T follicular helper cell (primary cell): ENCODE results near the gene OSBPL10.

Source experiments
- DNase-seq: peaks from one replicate; pipeline ENCODE4 v3.0.0-alpha.2; 2020; ENCODE audit warnings: low read depth

Gene OSBPL10

DNA sequence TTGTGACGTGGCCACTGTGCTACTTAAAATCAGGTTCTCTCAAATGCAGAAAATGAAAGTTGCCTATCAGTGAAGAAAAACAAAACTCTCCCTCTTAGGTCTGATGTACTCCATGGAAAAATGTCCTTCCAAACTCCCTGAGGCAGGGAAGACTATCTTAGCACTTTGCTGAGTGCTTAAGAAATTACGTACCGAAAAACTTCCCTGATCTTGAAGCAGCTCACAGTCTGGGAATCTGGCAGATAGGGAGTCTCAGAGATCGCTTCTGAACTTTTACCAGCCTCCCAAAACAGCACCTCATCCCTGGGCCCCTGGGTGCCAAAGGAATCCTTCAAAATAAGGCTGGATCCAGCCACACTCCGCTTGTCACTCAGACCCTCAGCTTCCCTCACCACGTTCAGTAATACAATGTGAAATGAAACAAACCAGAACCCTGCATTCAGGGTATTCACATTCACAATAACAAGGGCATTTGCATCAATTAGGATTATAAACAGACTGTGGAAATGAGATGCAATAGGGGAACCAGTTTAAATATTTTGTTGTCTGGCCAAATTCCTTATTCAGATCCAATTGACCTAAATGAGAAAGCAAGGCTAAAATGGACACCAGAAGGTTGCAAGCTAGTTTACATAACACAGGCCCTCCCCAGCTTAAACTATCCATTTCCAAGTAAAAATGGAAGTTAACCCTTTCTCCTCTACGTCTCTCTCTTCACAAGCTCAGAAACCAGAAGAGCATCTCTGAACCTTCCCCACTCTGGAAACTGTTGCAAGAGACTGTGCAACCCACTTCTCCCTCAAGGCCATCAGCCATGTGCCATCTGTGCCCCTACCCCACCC lies 20.9 kb downstream of the OSBPL10 start:
- DNase-seq = no peak

DNA sequence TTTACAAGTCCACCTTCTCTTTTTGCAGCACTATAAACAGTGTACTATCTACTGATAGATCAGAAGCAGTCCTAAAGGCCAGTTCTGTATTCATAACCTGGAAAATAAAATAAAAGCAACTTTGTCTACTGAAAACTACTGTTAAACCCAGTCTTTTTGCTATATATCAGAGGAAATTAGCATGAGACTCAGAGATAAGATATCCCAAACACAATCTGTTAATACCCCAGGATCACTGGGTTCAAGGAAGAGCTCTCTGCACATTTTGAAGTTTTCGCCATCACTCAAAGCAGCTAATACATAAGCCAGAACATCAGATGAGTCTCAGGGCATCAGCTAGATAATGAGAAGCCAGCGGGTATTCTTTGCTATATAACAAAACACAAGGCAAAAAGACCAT lies 21.8 kb downstream of the OSBPL10 start:
- DNase-seq = no peak

DNA sequence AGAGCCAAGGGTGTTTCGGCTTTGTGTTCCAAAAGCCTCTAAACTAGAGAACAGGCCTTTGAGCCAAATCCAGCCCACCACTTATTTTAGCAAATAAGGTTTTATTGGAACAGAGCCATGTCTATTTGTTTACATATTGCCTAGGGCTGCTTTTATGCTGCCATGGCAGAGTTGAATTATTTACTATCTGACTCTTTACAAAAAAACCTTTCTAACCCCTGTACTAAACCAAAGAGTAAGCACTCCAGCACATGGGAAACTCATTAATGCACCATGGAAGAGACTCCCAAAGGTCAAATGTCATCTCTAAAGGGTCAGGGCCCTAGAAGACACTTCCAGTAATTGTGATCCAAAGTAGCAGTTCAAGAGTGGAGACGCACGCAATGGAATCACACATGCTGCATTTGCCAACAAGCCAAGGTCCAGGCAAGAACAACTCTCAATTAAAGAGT lies 22.3 kb downstream of the OSBPL10 start:
- DNase-seq = no peak

DNA sequence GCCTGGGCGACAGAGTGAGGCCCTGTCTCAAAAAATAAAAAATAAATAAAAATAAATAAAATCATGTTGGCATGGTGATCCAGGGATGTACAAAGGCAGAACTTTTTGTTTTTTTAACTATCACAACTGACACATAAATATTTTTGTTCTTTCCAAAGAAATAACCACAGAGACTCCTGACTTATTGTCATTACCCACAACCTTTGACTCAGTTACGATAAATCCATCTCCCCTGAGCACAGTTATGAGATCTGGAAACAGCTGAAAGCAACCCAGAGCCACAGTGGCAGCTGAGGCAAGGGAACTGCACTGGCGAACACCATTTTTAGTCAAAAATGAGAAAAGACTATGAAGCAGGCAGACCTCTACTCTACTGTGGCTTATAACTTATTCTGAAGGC lies 24.0 kb downstream of the OSBPL10 start:
- DNase-seq = no peak

DNA sequence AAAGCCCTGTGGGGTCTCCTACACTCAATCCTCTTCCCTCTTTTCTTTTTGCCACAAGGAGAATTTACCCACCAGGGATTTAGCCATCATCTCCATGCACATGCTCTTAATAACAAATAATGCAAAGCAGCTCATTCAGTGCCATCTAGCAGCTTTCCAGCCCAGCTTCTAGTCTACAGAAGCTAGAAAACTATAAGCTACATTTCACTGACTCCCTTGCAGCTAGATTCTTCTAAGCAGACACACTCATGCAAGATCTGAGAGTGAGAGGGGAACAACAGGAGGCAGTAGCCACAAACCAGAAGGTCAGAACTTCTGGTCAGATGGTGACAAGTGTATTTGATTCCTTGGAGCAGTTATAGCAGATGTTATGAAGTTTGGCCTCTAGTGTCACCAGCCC lies 25.5 kb downstream of the OSBPL10 start:
- no peak for DNase-seq

DNA sequence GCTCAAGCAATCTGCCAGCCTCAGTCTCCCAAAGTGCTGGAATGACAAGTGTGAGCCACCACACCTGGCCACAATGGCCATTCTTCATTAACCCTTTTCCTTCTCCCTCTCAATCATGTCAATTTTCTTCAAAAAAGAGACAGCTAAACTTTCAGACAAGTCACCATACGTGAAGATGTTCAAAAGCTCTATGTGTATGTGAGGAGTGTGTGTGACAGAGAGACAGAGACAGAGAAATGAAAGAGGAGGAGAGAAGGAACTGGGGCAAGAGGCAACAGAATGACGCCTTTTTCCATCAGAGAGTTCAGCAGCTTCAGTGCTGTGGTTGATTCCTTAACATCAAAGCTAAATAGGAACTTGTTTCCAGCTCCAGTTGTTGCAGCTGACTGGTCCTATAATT lies 27.4 kb downstream of the OSBPL10 start:
- no peak for DNase-seq

DNA sequence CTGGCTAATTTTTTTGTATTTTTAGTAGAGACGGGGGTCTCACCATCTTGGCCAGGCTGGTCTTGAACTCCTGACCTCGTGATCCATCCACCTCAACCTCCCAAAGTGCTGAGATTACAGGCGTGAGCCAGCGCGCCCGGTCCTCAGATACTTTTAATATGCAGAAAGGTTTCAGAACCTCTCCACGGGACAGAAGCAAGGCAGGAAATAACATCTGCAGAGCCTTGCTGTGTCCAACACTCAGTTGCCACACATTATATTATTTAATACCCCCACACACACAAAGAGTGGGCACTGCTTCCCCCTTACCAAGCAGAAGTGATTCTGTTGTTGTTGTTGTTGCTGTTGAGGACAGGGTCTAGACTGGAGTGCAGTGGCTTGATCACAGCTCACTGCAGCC lies 28.0 kb downstream of the OSBPL10 start:
- DNase-seq = no peak

DNA sequence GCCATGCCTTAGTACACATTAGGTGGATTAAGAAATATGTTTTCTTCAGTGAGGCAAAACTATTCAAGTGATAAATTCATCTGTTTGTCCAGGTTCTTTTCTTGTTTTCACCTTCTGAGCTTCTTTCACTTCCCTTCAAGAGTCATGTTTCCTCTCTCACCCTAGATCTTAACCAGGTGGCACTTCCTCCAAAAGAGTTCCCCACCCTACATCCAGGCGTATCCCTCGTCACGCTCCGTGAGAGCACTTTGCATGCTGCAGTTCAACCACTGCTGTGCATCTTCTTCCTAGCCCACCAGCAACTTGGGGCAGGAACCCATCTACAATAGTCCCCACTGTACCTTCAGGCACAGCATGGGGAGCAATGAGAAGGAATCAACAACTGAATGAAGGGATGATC lies 28.9 kb downstream of the OSBPL10 start:
- no peak for DNase-seq

DNA sequence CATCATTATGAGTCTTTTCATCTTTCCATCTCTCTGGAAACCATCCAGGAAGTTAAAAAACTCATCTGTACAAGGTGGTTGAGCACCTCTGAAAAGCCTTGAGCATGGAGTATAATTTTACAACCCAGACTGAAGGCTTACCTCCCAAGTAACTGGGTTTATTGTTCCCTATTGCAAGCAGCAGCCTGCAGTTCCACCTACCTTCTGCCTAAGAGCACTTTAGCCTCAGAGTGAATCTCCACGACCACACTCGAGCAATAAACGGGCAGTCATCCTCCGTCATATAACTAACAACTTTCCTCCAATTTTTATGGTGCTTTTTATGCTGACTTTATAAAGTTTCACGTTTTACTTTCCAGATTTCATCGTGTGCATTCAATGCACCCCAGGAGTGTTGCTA lies 32.8 kb downstream of the OSBPL10 start:
- DNase-seq = no peak

DNA sequence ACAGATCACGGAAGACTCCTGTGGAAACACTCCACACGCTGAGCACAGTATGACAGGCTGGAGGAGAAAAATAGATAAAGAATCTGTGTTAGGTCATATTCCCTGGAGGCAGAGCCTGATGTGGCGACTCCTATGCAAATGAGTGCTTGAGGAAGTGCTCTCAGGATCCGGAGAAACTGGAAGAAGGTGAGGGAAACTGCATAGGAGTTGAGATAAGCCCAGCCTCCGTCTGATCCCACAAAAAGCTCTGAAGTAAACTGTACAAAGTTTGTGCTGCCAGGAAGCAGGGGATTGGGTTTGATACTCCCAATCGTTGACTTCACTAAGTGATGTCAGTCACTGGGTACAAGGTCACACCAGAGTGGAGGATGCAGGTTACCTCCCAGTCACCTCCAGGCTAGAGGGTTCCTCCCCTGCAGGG lies 33.4 kb downstream of the OSBPL10 start:
- no peak for DNase-seq

DNA sequence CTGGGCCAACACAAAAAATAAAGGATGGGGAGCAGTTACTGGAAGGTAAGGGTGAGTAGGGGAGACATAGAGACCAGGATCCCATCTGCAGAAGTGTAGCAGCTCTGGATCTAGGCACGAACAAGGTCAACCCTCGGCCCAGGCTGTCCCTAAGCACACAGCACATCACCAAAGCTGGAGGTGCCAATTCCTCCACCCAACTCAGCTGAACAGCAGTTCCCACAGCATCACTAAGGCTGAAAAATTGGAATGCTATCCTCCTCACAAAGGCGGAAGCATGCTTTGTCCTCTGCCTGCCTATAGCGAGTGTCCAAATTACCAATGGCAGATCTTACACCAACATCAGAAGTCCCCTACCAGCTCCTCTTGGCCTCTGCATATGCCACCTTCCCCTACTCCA lies 33.9 kb downstream of the OSBPL10 start:
- no peak for DNase-seq

DNA sequence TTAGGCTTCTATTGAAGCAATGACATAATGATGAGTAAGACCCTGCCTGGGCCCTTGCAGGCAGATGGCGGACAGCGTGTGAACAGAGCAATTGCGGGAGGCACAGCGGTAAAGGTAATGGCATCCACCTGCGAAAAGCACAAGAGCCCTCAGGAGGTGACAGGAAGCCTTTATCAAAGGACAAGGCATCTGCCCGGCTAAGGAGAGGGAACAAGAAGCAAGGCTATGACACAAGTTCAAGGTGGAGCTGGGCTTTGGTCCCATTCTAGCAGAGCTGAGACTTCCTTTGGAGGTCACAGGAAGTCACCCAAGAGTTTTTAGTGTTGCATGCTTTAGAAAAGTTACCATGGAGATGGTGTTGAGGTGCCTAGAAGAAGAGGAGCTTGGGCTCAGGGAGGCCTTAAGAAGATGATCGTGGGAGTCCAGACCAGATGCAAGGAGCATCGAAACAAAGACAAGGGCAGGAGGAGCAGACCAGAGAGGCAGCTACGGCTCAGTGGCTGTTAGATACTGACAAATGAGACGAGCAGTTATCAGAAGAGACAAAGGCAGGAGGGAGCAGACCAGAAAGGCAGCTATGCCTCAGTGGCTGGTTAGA lies 34.5 kb downstream of the OSBPL10 start:
- DNase-seq = no peak

DNA sequence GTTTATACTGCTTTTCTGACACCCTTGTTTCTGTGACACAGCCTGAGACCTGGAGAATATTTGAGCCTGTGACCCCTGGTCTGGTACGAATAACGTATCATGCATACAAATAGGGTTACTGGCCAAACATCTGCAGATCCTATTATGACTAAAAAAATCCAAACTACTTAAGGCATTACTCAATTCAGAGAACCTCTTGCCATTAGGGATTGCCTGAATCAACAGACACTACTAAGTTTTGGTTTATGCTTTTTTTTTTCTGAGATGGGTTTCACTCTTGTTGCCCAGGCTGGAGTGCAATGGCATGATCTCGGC lies 35.4 kb downstream of the OSBPL10 start:
- DNase-seq = no peak

DNA sequence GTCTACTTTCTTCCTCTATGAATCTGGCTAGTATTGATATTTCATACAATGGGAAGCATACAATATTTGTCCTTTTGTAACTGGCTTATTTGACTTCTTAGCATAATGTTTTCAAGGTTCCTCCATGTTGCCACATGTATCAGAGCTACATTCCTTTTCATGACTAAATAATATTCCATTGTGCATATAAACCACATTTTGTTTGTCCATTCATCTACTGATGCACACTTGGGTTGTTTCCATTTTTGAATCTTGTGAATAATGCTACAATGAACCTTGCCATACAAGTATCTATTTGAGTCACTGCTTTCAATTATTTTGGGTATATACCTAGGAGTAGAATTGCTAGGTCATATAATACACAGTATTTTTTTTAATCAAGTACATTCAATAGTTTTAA lies 38.0 kb downstream of the OSBPL10 start:
- DNase-seq = no peak

DNA sequence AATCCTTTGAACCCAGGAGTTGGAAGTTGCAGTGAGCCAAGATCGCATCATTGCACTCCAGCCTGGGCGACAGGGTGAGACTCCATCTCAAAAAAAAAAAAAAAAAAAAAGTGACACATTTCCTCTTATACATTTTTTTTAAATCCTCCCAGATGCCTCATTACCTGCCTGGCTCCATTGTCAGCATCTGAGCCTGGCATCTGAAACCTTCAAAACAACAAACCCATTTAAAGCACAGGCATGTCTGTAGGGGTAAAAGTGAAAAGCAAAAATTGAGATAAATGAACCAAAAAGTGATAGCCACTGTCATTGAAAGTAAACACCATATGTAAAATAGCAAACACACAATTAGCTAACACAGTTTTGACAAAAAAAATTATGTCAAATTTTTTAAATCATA lies 38.6 kb downstream of the OSBPL10 start:
- no peak for DNase-seq

DNA sequence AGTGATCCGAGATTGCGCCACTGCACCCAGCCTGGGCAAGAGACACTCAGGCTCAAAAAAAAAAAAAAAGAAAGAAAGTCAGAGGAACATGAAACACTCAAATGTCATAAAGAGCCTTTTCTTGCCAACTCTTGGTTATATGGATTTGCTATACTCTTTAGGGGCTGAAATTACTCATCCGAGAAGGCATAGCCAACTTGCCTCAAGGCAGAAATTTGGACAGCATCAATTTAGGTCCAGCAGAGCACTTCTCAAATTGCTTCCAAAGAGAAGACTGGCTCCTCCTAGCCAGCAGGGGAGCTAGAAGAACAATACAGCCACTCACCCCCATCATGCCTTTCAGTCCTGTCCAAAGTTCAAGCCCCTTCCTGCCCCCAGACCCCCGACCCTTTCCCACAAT lies 43.8 kb downstream of the OSBPL10 start:
- DNase-seq = no peak

DNA sequence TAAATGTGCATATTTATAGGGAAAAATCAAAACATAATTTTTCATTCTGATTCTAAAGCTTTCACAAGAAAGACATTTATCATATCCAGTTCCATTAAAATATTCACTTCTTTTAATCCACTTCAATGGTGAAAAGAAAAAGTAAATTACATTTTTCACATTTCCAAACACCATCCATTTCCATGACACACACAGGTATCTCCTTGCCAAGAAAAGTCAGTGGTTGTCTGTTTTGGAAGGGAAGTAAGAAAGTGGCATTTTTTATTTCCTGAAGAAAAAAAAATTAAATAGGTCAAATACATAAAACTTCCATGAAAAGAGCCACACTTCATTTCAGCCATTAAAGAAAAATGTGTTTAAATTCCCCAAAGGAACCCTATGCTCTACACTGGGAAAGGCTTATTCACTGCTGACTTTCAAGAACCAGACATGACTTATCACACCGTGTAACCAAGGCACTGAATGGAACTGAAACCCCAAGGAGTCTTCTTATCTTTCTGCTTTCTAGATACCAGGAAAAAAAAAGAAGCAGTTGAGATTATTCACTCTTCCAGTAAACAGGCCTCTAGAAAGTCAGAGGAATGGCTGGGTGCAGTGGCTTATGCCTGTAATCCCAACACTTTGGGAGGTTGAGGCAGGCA lies 44.5 kb downstream of the OSBPL10 start:
- DNase-seq = no peak

DNA sequence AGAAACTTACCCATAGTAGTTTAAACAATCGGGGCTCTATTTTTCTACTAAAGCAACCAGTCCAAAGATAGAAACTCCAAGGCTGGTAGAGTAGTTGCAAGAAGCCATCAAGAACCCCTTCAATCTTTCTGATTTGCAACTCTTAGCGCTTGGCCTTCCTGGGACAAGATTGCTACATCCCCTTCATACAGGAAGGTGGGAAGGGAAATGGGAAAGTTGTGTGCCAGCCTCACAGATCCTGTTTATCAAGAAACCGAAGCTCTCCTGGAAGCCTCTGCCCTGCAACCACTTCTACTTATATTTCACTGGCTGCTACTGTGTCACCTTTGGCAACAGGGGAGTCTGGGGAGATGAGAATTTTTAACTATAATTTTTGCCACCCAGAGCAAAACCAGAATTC lies 46.2 kb downstream of the OSBPL10 start:
- DNase-seq = no peak

DNA sequence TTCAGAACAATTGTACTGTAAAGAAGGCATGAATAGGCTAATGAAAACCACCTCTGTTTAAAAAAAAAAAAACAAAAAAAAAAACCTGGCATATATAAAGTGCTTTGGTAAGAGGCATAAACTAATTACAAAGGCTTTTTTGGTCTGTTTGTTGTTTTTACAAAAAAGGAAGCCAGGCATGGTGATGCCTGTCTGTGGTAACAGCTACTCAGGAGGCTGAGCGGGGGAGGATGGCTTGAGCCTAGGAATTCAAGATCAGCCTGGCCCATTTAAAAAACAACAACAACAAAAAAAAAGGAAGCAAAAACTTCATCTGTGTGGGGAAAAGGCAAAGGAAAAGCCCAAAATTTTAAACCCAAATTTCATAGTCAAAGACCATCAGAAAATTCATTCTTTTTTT lies 47.0 kb downstream of the OSBPL10 start:
- DNase-seq = no peak

DNA sequence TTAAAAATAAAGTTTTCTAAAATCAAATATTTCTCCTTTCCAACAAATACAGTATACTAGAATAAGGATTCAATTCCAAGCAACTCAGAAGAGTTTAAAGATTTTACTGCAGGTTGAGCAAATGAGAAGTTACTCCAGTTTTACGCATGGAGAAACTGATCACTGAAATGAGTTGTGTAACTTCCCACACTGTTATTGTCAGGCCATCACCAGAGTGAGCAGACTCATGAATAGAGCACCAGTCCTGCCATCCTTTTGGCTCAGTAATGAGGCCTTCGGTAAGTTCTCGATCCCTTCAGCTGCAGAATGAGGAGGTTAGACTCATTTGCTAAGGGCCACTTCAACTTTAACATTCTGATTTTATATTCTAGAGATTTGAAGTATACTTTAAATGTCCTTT lies 48.1 kb downstream of the OSBPL10 start:
- DNase-seq = no peak

DNA sequence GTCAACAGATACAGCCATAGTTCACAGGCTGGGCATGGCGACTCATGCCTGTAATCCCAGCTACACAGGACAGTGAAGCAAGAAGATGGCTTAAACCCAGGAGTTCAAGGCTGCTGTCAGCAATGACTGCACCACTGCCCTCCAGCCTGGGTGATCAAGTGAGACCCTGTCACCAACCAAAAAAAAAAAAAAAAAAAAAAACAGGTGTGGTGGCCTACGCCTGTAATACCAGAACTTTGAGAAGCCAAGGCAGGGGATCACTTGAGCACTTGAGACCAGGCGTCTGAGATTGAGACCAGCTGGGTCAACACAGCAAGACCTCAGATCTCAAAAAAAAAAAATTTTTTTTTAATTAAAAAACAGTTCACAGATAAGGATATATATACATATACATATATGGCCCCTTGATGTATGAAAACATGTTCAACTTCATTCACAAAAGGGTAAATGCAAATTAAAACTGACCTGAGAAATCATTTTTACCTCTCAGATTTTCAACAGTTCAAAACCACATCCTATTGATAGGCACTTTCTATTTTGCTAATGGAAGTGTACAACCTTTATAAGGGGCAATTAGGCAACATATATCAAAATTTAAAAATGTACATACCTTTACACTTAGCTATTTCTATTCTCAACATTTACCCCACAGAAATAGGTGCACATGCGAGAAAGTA lies 51.1 kb downstream of the OSBPL10 start:
- DNase-seq = no peak

DNA sequence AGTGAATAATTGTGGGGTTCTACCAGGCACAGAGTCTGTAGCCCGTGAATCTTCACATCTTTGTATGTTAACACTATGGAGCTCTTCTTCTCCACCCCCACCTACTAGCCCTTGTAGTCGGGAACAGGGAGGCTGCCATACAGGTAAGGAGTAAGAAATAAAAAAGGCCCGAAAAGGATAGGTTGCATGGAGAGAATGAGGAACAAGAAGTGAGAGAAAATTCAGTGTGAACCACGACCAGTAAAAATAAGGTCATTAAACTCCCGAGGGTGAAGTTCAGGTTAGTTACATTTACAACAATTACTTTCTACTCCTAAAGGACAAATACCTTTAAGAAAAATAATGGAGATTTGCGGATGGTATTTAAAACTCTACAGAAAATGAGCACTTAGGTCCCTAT lies 53.3 kb downstream of the OSBPL10 start:
- DNase-seq = no peak

DNA sequence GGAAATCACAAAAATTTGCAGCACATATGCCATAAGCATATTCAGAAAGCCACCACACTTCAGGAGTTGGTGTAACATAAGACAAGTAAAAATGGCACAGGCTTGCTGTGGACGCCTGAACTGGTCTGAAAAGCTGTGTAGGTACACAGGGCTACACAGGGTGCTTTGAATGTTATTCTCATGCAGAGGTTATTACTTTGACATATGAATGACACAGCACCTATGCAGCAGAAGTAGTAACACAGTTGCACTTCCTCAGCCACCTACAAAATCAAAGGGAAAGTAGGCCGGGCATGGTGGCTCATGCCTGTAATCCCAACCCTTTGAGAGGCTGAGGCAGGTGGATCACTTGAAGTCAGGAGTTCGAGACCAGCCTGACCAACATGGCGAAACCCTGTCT lies 54.5 kb downstream of the OSBPL10 start:
- DNase-seq = no peak
